ES-I3 (cell line): ENCODE results near the gene TMEM117.
"Not testable (repeated sequence)": the region's sequence is repeated elsewhere in the genome, so short reads cannot be mapped to it uniquely, and the experiment has no call there.

Experiments
- H3K36me3 ChIP-seq: 2 replicates; pipeline ENCODE4 v1.6.1; 2013; ENCODE audit warnings: mild to moderate bottlenecking, low read length, control low read depth, moderate library complexity; ENCODE audit not compliant: insufficient read depth
- H3K4me1 ChIP-seq: 2 replicates; pipeline ENCODE4 v1.6.1; 2013; ENCODE audit warnings: mild to moderate bottlenecking, control low read depth, low read length; ENCODE audit not compliant: insufficient read depth
- H3K9ac ChIP-seq: 2 replicates; pipeline ENCODE4 v1.6.1; 2013; ENCODE audit warnings: low read depth, mild to moderate bottlenecking, low read length, moderate library complexity
- H3K9me3 ChIP-seq: 2 replicates; pipeline ENCODE4 v1.6.1; 2013; ENCODE audit warnings: mild to moderate bottlenecking, low read length, moderate library complexity; ENCODE audit not compliant: control insufficient read depth, insufficient read depth

The TMEM117 gene

DNA sequence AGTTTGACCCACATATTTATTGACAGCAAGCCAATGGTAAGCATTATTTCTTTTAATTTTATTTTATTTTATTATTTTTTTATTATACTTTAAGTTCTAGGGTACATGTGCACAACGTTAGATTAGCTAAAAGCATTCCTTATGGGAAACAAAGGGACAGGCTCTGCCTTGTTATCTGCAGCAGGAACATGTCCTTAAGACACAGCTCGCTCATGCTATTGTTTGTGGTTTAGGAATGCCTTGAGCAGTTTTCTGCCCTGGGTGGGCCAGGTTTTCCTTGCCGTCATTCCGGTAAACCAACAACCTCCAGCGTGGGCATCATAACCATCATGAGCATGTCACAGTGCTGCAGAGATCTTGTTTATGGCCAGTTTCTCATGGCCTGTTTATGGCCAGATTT, 370.2 kb downstream of the TMEM117 start:
- Histone ChIP-seq H3K9me3 (no peaks in the 10 kb centered on the region), H3K9ac (no peak overlapping the region), H3K4me1 (no peaks in the 10 kb centered on the region), H3K36me3 (no peaks in the 10 kb centered on the region)

DNA sequence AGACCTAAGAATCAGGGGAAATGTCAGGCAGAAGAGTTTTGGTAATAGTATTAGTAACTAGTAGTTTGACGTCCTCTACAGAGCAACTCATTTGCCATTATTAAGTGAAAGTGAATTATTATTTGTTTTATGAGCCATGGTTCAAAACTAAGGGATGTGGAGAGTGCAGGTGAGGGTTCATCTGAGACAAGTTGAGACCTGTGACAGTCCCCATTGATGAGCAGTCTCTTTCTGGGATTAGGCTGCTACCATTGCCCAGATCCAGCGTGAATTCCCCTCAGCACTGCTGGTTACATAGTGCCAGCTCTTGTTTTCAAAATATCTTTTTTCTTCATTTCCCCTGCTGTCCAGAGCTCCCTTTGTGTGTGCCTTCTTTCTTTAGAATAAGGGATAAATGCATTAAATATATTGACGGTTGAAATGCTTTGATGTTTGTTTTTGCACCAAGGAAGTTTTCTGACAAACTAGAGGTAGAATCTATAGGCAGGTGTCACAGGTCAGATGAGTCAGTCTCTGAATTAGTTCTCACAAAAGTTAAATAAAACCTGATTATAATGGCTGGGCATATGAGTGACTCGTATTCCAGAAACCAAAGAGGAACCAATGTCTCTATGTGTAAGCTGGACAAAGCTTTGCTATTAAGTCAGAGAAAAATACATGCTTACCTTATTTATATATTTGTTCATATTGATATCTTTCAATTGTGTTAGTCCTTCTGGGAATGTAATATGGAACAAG, 381.4 kb downstream of the TMEM117 start:
- no peaks in the 10 kb centered on the region; the same call in 1 of the 2 replicates for H3K9me3 ChIP-seq
- no peaks in the 10 kb centered on the region for H3K4me1 ChIP-seq
- no peaks in the 10 kb centered on the region for H3K36me3 ChIP-seq
- H3K9ac ChIP-seq = no peak overlapping the region

GRCh38 chr12:44223736-44224135, 387.9 kb downstream of the TMEM117 start:
- Histone ChIP-seq H3K9me3 (no peaks in the 10 kb centered on the region), H3K9ac (no peak overlapping the region), H3K4me1 (no peaks in the 10 kb centered on the region; the same call in 1 of the 2 replicates), H3K36me3 (no peaks in the 10 kb centered on the region)

GRCh38 chr12:44224399-44225148, 388.7 kb downstream of the TMEM117 start:
- no peaks in the 10 kb centered on the region for H3K36me3 ChIP-seq
- H3K9me3 ChIP-seq = no peaks in the 10 kb centered on the region
- H3K9ac ChIP-seq = no peak overlapping the region
- no peaks in the 10 kb centered on the region; the same call in 1 of the 2 replicates for H3K4me1 ChIP-seq

- Histone ChIP-seq H3K9me3 (no peaks in the 10 kb centered on the region), H3K9ac (no peak overlapping the region)
Measured at GRCh38 chr12:44225149-44225510, 389.2 kb downstream of the TMEM117 start.

GRCh38 chr12:44227616-44228015, 391.7 kb downstream of the TMEM117 start:
- Histone ChIP-seq H3K4me1 (peaks cover 4% of the 10 kb centered on the region; the same call in 1 of the 2 replicates), H3K9me3 (no peaks in the 10 kb centered on the region), H3K36me3 (no peaks in the 10 kb centered on the region), H3K9ac (no peak overlapping the region)

More at GRCh38 chr12:44225149-44225510, 389.2 kb downstream of the TMEM117 start:
- H3K36me3 ChIP-seq = no peaks in the 10 kb centered on the region
- H3K4me1 ChIP-seq = no peaks in the 10 kb centered on the region; the same call in 1 of the 2 replicates

- H3K36me3 ChIP-seq = no peaks in the 10 kb centered on the region
- H3K4me1 ChIP-seq = peaks cover 4% of the 10 kb centered on the region; the same call in 1 of the 2 replicates
- no peak overlapping the region for H3K9ac ChIP-seq
- no peaks in the 10 kb centered on the region for H3K9me3 ChIP-seq
Measured at GRCh38 chr12:44229846-44230245, 394.0 kb downstream of the TMEM117 start.

GRCh38 chr12:44235674-44236073, 399.8 kb downstream of the TMEM117 start:
- Histone ChIP-seq H3K4me1 (no peaks in the 10 kb centered on the region), H3K9ac (no peak overlapping the region), H3K9me3 (no peaks in the 10 kb centered on the region), H3K36me3 (no peaks in the 10 kb centered on the region)

DNA sequence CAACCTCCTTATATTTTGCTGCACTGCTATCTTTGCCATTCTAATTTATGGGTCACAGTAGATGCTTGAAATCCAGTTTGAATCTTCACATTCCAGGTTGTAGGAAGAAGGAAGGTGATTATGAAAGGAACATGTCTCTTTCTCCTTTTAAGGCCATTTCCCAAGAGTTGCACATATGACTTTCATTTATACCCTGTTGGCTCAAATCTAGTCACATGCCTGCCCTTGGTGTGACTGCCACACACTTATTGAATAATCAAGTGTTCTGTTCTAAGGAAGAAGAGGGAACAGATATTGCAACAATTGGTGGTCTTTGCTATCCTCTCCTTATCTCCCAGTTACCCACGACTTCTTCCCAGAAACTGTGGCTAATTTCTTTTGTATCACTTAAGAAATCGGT, 404.3 kb downstream of the TMEM117 start:
- H3K36me3 ChIP-seq = no peaks in the 10 kb centered on the region
- no peak overlapping the region for H3K9ac ChIP-seq

GRCh38 chr12:44245932-44246331, 410.1 kb downstream of the TMEM117 start:
- H3K9ac ChIP-seq = no peak overlapping the region
- no peaks in the 10 kb centered on the region for H3K36me3 ChIP-seq
- no peaks in the 10 kb centered on the region for H3K4me1 ChIP-seq
- no peaks in the 10 kb centered on the region for H3K9me3 ChIP-seq

More for the DNA sequence above, 404.3 kb downstream of the TMEM117 start:
- no peaks in the 10 kb centered on the region for H3K9me3 ChIP-seq
- no peaks in the 10 kb centered on the region for H3K4me1 ChIP-seq

- Histone ChIP-seq H3K9me3 (no peaks in the 10 kb centered on the region), H3K36me3 (no peaks in the 10 kb centered on the region), H3K9ac (no peak overlapping the region), H3K4me1 (no peaks in the 10 kb centered on the region)
Measured at GRCh38 chr12:44246482-44247105, 410.7 kb downstream of the TMEM117 start.

GRCh38 chr12:44247588-44247987, 411.7 kb downstream of the TMEM117 start:
- H3K9ac ChIP-seq = no peak overlapping the region
- H3K9me3 ChIP-seq = no peaks in the 10 kb centered on the region
- H3K4me1 ChIP-seq = no peaks in the 10 kb centered on the region
- no peaks in the 10 kb centered on the region for H3K36me3 ChIP-seq

DNA sequence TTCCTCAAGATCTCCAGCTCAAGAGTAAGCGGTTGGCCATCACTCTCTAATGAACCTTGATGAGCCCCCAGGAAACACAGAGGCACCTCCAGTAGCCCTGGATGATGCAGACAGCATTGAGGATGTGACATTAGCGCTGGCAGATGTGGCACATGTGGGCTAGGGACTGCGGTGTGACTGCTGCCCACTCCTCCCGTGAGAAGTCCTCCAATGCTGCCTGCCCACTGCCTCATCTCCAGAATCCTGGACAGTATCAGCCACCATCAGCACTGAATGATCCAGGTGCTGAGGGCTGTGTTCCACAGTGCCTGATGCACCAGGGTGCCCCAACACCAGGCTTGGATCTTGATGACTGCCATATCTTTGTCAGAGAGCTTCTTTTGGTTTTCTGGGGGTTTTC, 412.6 kb downstream of the TMEM117 start:
- H3K9me3 ChIP-seq = no peaks in the 10 kb centered on the region
- H3K9ac ChIP-seq = no peak overlapping the region
- no peaks in the 10 kb centered on the region for H3K4me1 ChIP-seq
- no peaks in the 10 kb centered on the region for H3K36me3 ChIP-seq

- H3K9ac ChIP-seq, H3K36me3 ChIP-seq, H3K4me1 ChIP-seq, H3K9me3 ChIP-seq: not testable (repeated sequence)
Measured at GRCh38 chr12:44250440-44250839, 414.6 kb downstream of the TMEM117 start.
